GM06990 (cell line): ENCODE measurements around the gene TSPAN1.

Experiments used
- DNase-seq: peaks from one replicate; pipeline ENCODE4 v3.0.0-alpha.2; 2011; ENCODE audit not compliant: insufficient read length; ENCODE audit errors: extremely low read depth
- H3K27me3 ChIP-seq: replicated peaks from 2 replicates; pipeline ENCODE4 v1.6.0; 2011; ENCODE audit warnings: low read length; ENCODE audit not compliant: control insufficient read depth, insufficient read depth
- H3K36me3 ChIP-seq: 2 replicates; pipeline ENCODE4 v1.5.1; 2011; ENCODE audit warnings: low read length; ENCODE audit not compliant: control insufficient read depth, insufficient read depth
- H3K4me3 ChIP-seq: replicated peaks from 2 replicates; pipeline ENCODE4 v1.5.1; 2011; ENCODE audit warnings: low read depth, mild to moderate bottlenecking, control low read depth, low read length
- TF ChIP-seq, protein P1 (sequence below): IDR thresholded peaks from 2 replicates; pipeline ENCODE4 v1.5.1; 2011; ENCODE audit warnings: low read length, control low read depth, mild to moderate bottlenecking, inconsistent platforms; ENCODE audit not compliant: insufficient read depth, poor library complexity, severe bottlenecking

The TSPAN1 gene, protein sequence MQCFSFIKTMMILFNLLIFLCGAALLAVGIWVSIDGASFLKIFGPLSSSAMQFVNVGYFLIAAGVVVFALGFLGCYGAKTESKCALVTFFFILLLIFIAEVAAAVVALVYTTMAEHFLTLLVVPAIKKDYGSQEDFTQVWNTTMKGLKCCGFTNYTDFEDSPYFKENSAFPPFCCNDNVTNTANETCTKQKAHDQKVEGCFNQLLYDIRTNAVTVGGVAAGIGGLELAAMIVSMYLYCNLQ

DNA sequence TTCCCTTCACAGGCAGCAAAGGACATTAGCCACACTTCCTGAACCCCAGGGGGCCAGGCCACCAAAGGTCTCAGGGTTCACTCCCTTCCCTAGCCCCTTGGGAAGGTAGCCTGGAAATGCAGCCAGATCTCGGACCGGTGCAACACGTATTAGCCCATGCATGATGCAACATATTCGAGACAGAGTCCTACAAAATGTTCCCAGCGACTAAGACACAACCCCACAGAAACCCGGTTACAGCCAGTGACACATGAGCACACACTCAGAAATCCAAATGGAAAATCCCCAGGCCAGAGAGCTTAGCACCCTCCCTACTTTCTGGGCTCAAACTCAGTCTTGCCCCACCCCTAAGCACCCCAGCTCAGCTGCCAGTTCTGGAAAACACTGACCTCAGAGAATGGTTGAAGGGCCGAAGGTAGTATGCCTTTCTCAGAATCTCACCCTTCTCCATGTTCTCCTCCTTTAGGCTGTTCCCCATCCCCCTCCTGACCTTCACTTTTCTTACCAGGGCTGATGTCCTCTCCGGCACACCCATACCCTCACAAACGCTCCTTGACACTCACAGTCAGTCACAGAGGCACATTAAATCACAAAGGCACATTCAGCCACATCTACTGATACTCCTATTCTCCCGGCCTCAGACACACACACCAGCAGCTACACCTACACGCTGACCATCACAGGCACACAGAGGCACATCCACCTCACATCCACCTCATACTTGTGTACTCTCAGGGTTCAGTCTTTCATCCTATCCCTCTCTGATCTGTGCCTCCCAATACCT, at the start of gene TSPAN1:
Gene TSPAN1 (plus strand): TSS at position 640 of the 784 bp plus-strand sequence. CDS start 6,021 bp downstream, outside the sequence.
- TF ChIP-seq, protein P1, sequence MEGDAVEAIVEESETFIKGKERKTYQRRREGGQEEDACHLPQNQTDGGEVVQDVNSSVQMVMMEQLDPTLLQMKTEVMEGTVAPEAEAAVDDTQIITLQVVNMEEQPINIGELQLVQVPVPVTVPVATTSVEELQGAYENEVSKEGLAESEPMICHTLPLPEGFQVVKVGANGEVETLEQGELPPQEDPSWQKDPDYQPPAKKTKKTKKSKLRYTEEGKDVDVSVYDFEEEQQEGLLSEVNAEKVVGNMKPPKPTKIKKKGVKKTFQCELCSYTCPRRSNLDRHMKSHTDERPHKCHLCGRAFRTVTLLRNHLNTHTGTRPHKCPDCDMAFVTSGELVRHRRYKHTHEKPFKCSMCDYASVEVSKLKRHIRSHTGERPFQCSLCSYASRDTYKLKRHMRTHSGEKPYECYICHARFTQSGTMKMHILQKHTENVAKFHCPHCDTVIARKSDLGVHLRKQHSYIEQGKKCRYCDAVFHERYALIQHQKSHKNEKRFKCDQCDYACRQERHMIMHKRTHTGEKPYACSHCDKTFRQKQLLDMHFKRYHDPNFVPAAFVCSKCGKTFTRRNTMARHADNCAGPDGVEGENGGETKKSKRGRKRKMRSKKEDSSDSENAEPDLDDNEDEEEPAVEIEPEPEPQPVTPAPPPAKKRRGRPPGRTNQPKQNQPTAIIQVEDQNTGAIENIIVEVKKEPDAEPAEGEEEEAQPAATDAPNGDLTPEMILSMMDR = no peak
- no peaks in the 10 kb centered on the region for H3K36me3 ChIP-seq
- H3K27me3 ChIP-seq = no peaks in the 10 kb centered on the region
- H3K4me3 ChIP-seq = no peak within 1 kb of the TSS
- DNase-seq = no peak

DNA sequence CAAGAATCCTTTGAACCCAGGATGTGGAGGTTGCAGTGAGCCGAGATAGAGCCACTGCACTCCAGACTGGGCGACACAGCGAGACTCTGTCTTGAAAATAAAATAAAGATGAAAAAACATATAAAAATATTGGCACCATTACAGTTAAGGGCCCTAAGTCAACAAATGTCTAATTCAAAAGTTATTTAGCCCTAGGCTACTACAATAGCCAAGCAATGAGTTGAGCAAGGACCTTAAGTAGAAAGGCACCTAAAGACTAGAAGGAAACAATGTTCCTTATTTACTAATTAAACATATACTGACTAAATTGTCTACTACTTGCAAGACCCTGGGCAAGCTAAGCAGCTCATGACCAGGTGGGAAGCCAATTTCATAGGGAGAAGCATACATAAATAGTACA, 46.5 kb upstream of the TSPAN1 start:
- TF ChIP-seq, protein P1 = no peak
- H3K36me3 ChIP-seq = no peaks in the 10 kb centered on the region; the same call in 1 of the 2 replicates
- H3K4me3 ChIP-seq = no peak overlapping the region
- DNase-seq = no peak
- no peaks in the 10 kb centered on the region for H3K27me3 ChIP-seq

DNA sequence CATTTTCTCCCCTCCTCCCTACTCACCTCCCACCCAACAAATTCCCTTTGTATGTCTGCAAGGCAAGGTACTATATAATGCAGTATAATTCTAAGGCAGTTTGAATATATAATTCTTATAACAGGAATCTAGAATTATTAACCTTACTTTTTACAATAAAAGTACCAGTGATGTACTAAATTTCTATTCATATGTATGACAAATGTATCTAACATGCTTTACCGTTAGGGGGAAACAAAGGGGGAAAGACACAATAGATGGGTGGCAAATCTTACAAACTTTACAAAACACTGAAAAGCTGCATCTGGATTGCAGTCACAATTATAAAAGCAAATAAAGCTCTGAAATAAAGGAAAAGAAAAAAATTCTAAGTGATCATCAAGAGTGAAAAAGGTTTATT, 44.8 kb upstream of the TSPAN1 start:
- Histone ChIP-seq H3K4me3 (peak overlapping the region; percentile 86), H3K27me3 (no peaks in the 10 kb centered on the region), H3K36me3 (no peaks in the 10 kb centered on the region; the same call in 1 of the 2 replicates)
- no peak for DNase-seq
- TF ChIP-seq, protein P1 = peak; percentile 15

DNA sequence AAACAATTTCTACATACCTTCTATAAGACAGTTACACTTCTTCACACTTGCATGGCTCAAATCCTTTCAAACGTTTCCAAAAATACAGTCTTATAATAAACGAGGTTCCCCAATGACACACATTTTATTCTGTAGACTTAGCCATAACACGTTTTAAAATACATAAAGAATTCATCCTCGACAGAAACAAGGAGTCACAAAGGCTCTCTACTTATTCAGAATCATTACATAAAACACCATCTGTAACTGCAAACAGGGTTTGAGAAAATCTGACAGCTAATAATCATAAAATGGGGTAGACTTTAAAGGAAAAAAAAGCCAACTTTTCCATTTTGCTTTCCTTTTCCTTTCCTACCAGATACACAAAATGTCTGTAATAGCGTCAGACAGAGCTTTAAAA, 44.3 kb upstream of the TSPAN1 start:
- H3K4me3 ChIP-seq = peak overlapping the region; percentile 86
- no peak for DNase-seq
- H3K36me3 ChIP-seq = no peaks in the 10 kb centered on the region; the same call in 1 of the 2 replicates
- TF ChIP-seq, protein P1 = no peak
- no peaks in the 10 kb centered on the region for H3K27me3 ChIP-seq

DNA sequence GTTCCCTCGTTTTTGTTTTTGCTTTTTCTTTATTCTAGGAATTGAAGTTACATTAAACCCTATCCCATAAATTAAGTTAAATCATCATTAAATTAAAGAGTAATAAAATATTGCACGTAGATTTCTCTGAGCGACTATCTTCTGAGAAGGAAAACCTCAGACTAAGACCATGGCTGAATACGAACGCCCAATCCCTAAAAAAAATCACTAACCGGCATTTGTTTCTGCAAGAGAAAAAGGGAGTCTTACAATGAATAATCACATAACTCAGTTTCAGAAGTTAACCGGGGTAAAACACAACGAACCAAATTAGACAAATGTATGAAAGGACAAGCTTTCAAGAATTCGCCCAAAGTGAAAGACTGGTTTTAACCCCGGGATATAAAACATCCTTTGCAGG, 43.8 kb upstream of the TSPAN1 start:
- no peaks in the 10 kb centered on the region; the same call in 1 of the 2 replicates for H3K36me3 ChIP-seq
- peak overlapping the region; percentile 86 for H3K4me3 ChIP-seq
- no peaks in the 10 kb centered on the region for H3K27me3 ChIP-seq
- DNase-seq = no peak
- TF ChIP-seq, protein P1 = no peak
